ENCODE data around the gene EHD1.

EHD1 gene

DNA sequence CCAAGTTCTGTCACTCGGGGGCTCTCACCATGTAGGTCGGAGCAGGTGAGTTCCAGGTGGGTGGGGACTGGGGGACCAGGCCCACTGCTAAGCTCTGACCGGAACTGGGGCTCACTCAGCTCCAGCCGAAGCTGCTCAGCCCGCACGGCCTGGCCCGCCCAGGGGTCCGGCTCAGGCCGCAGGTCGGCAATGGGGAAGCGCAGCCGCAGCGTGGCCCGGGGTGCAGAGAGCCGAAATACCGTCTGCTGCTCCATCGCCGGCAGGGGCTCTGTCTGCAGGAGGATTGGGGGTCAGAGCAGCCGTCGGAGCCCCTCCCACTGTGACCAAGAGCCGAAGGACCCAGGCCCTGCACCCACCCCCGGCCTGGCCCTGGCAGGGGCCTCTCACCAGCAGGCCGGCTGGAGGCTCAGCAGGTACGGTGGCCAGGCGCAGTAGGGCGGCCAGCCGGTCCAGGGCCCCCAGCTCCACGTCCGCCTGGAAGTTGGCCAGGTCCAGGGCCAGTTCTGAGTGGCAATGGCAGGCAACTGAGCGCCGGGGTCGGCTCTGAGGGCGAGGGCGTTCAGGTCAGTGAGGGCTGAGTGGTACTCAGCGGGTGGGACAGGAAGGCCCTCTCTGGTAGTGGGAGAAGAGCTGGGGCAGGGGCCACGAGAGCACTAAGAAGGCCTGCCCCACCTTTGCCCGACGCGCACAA, 31.4 kb upstream of the EHD1 start:
- no peak for DNase-seq

DNA sequence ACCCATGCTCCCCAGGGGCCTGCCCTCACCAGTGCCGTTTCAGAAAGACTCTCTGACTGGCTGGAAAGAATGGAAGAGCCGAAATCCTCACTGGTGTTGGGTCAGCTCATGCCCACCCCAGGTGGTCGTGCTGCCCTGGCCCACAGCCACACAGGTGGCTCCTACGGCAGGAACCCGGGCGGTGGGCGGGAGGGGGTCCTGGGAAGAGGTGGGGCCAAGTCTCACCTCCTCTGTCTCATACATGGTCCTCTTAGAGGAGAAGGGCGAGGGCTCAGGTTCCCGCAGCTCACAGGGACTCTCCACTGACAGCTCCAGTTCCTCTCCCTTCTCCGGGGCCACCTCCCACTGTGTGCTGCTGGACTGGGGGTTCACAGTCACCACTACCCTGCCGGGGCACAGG, 30.3 kb upstream of the EHD1 start:
- DNase-seq = no peak

DNA sequence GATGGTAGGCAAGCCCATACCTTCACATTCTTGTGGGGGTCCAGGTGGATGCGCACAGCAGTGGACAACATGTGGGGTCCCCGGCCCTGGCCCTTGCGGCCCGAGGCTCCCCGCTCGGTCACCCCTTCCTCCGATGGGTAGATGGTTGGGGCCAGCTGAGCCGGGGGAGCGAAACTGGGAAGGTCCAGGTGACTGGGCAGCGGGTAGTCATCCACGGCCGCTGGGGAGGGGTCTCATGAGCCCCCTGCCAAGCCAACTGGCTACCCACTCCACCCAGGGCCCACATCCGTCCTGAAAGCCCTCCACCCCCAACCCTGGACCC, 27.9 kb upstream of the EHD1 start:
- no peak for DNase-seq

DNA sequence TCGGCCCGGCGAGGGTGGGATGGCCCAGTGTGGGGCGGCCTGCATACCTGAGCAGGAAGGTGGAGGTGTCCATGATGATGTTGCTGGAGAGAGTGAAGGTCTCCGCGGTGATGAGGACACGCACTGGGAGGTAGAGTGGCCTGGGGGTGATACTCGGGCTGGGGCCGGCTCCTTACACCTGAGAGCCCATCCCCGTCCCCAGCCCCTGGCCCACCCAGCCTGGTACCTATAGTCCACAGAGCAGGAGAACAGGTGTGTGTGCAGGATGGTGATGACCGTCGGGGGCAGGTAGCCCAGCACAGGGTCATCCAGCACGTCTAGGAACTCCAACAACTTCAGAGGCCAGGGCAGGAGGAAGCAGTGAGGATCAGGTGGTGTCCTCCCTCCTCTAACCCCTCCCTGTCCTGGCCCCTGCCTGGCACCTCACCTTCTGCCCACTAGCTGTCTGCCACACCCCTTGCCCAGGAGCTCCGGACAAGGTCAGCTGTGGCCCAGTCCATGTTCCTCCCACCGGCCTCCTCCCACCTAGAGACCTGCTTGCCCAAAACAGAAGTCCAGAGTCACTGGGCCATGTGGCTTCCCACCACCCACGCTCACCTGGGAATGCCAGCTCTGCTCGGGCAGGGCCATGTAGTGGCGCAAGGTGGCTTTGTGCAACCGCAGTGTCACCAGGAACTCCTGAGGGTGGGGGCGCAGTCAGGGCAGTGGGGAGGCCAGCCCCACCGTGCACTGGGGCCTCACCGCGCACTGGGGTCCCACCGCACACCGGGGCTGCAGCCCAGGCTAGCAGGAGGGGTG, 27.3 kb upstream of the EHD1 start:
- no peak for DNase-seq

DNA sequence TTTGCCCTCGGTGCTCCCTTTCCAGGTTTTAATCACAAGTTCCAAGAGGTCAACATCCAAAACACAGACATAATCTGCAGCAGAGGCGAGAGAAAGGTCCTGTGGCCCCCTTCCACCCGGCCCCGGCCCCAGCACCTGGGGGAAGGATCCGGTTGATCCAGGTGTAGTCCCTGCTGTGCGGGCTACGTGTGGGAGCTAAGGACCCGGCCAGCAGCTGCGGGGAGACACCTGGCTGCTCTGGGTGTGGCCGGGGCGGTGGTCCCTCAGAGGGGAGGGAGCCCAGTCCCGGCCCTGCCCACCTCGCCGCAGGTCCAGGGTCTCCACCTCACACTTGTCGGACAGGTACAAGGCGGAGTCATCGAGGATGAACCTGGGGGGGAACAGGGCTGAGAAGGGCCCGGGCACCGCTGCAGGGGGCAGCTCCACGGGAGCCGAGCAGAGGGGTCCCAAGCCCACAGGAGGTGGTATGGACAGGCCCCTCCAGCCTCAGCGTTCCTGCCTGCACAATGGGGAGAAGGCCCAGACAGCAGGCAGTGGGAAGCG, 24.9 kb upstream of the EHD1 start:
- no peak for DNase-seq

DNA sequence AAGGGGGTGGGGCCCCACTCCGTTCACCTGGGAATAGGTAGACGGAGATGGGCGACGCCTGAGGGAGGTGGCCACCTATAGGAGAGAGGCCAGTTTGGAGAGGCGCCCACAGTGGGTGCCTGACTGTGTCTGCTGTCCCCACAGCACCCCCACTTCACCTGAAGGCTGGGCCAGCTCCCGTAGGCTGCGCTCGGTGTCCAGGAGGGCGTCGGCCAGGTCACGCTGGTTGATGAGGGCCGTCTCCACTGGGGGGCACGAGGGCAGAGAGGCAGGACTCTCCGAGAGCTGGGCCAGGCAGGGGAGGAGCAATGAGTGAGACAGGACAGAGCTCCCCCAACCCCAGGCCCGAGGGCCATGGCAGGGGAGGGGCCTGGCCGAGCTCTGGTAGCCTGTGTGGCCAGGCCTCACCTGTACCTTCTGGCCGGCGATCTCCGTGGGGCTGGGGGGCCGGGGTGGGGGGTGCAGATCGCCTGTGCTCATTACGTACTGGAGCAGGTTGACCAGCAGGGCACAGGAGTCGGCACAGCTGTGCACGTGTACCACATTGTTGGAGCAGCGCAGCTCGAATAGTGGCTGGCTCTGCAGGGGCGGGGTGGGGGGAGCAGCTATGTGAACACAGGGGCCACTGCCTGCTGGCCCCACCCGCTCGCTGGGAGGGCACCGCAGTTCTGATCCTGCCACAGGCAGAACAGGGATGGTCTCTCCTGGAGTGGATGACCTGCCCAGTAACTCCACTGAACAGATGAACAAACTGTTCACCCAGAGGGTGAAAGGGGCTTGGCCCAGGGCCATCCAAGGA, 23.9 kb upstream of the EHD1 start:
- no peak for DNase-seq

DNA sequence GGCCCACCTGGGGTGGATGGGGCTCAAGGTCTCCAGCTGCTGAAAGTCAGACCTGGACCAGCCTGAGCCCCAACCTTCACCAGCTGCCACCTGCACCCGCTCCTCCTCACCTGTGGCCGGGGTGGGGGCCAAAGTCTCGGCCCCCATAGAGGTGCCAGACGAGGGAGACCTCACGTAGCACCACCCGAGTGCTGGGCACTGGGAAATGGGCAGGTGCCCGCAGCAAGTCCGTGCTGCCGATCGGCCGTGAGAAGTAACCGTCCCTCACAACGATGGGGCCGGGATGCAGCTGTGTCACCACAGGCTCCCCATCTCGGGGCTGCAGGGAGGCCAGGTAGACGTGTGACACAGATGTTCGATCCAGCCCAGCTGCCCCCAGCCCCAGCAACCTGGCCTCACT, 22.4 kb upstream of the EHD1 start:
- no peak for DNase-seq

DNA sequence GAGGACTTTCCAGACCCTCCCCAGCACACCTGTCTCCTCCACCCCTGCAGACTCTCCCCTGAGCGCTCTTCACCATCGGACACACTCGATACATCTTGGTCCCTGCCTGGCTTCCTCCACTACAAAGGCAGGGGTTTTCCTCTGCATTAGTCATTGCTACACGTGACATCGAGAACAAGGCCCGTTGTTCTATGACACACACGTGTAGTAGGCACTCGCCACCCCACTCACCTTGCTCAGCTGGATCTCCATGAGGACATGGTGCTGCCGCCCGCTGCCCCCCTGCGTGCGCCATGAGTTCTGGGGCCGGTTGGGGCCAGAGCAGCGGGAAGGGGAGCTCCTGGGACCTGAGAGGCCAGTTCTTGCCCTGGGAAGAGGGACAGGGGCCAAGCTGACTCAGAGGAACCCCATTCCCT, 21.9 kb upstream of the EHD1 start:
- no peak for DNase-seq

DNA sequence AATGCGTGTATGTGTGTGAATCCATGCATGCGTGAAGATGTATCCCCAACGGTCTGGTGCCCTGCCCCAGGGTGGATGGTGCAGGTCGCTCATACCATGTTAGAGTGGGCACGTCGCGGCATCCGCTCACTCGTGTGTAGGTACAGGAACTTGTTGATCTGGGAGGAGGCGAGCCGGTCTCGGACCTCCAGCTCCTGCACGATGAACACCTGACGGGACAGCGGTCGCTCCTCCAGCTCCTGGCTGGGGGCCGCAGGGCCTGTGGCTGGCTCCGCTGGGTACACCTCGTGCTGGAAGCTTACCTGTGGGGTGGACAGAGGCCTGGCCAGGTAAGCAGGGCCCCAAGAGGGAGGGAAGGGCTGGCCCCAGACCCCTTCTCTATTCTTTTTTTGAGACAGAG, 20.1 kb upstream of the EHD1 start:
- no peak for DNase-seq

DNA sequence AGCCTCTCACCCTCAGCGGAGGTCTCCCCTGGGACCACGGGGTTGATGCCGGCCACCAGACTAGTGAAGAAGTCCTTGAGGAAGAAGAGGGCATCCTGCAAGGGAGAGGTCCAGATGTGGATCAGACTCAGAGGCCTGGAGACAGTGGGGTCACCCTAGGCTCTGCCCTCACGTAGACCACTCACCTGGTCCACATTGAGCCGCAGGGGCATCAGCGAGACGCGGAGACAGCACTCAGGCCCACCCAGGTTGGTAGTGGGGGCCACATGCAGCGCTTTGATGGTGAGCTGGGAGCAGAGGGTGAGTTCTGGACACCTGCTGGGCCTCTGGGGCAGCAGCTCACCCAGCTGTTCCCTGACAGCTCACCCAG, 19.6 kb upstream of the EHD1 start:
- DNase-seq = no peak

DNA sequence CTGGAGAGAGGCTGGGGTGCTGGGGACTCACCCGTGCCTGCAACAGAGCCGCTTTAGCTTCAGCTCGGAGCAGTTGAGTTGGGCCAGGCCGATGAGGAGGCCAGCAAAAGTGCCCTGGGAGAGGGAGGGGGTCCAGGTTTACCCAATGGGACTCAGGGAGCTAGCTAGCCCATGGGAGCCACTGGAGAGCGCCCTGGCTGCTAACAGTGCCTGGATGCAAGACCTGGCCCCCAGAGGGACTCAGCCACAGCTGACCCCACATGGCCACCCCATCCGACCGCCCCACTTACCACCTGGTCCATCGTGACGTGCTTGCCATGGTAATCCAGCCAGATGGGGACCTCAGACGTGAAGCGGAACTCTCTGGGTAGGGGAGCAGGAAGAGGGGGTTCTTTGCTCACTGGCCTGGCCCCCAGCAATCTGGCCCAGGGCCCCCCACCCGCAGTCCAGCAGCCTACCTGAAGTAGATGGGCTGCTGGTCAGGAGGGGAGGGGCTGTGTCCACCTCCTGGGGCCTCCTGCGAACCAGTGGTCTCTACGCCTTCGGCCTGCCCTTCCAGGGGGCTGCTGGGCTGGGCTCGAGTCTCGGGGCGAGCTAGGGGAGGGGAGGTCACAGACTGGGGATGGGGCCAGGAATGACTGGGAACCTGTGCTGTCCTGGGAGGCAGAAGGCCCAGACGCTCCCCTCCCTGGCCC, 19.1 kb upstream of the EHD1 start:
- DNase-seq = no peak

DNA sequence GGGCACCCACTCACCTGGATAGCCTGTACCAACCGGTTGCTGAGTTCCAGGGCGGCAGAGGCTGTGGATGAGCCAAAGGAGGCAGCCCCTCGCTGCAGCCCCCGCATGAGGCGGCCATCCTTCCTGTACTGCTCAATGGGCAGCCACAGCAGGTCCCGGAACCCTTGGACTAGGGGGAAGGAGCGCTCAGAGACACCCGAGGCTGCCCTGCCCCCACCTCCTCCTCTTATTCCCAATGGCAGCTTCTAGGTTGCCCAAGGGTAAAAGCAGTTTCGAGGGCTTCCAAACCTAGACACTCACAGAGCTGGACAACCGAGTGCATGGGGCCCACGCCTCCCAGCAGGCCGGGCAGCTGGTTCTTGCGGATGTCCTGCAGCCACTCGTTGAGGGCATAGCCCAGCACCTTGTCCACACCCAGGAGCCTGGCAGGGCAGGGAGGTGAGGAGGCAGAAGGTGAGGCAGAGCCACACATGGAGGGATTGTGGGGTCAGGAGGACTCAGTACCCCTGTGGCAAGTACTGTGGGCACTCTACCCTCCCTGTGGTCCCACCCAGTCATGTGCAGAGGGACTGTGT, 18.1 kb upstream of the EHD1 start:
- no peak for DNase-seq

DNA sequence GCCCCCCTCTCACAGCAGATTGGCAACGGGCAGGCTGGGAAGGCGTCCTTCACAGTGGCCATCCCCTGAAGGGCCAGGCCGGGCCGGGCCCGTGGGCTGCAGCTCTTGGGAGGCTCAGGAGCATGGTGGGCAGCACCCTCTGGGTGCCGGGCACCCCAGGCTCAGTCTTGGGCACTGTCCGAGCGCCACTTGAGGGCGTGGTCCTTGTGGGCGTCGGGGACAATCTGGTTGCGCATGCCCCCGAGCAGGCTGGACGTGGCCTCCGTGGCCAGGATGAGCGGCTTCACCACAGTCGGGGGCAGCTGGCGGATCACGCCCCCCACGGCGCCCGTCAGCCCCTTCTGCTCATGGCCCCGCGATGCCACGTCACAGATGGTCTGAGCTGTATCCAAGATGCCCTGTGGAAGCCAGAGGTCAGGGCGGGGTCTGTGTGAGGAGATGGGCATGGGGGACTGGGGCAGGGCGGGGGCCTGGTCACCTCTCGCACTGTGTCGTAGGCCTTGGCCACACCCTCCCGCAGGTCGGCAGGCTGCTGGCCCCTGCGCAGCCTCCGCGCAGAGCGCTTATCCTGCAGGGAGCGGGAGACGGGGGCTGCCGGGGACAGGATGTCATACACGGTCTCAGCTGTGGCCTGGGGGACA, 16.5 kb upstream of the EHD1 start:
- DNase-seq = no peak

DNA sequence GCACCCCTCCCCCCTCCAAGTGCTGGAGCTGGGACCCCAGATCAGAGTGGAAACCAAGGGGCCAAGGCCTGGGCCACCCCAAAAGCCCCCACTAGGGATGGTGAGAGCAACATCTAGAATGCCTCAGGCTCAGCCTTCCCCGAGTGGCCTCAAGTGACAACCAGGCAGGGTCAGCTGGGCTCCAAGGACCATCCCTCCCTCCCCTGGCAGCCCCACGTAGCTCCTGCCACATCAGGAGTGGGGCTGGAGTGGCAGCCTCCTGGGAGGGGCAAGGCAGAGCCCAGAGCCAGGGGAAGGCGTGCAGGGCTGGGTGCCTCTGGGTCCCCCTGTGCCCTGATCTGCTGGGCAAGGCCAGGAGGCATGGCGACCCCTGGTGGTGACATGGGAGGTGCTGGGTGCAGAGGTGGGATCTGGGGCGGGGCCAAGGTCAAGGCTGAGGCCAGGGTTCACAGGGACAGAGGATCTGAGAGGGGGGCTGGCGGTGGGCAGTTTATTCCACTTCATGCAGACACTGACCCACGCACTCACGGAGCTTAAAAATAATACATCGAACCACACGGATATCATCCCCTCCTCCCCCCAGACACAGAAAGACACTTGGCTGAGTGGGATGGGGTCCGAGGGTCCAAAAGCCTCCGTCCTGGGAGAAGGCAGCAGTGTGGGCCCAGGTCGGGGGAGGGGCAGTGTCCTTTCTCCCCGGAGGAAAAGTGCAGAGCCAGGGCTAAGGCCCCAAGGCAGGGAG, 15.8 kb upstream of the EHD1 start:
- DNase-seq = peak; percentile 56

DNA sequence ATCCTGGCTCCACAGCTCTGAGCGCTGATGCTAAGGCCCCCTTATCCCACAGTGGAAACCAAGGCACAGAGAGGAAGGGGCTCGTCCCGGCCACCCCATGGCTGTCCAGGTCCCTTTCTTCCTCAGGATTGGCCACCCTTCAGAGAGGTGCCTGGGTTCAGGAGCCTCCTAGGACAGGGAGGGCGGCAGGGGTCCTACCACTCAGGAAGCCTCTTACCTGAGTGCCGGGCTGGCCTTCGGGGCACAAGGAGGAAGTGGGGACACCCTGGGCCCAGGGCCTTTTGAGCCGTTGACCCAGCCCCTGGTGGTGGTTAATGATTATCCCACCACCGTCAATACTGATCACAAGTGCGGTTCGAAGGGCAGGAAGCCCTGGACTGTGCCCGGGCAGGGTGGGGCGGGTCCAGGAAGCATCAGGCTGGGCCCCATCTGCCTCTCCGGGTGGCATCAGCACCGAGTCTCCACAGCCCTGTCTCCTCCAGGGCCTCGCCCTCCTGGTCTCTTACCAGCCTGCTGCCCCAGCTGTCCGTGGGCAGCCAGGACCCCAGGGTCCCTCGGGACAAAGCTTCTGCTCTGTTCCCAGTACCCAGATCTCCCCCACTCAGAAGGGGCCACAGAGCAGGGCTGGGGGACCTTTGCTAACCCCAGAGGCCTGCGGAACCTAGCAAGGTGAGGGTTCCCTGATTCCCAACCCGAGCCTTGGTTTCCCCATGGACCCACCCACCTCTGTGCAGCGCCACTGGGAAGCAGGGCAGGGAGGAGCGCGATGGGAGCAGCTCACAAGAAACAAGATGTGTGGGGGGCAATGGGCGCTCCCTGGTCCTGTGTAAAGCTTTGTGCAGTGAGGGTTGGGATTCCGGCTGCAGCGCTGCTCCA, 15.0 kb upstream of the EHD1 start:
- DNase-seq = no peak

DNA sequence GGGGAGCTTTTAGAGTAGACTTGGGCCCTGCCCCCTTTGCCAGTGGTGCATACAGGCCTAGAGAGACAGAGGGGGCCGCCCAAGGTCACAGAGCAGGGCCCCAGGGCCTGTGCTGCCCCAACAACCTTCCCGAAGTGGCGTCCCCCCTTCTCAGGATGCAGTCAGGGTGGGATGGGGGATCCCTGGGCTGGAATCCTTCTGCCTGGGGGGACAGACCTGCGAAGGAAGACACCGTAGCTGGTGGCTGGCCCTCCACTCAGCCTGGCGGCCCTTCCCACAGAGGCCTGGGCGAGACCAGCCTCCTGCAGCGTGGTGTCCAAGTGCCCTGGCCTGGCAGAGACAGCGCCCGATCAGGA, 14.4 kb upstream of the EHD1 start:
- no peak for DNase-seq

DNA sequence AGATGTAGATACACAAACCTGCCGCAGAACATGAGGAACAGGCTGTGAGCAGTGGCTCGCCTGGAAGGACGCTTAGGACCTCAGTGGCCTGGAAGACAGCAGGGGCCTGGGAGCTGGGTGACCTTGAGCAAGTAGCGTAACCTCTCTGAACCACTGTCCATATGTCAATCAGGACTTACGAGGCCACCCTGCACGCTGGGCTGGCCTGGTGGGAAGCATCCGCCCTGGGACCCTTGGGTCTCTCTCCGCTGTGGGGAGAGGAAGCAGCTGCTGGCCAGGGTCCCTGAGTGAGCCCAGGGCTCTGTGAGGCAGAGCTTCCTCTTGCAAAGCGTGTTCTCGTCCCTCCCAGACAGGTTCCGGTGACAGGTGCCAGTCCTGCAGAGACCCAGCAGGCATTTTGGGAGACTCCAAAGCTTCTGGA, 14.0 kb upstream of the EHD1 start:
- no peak for DNase-seq

DNA sequence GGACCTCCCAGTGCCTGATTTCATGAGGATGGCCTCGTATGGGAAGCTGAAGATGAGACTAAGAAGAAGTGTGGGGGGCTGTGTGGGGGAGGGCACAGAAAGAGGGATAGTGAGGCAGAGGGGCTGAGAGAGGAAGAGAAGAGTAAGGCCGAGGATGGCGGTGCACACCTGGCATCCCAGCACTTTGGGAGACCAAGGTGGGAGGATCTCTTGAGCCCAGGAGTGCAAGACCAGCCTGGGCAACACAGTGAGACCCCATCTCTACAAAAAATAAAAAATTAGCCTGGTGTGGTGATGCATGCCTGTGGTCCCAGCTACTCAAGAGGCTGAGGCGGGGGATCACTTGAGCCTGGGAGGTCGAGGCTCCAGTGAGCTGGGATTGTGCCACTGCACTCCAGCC, 13.5 kb upstream of the EHD1 start:
- DNase-seq = no peak

DNA sequence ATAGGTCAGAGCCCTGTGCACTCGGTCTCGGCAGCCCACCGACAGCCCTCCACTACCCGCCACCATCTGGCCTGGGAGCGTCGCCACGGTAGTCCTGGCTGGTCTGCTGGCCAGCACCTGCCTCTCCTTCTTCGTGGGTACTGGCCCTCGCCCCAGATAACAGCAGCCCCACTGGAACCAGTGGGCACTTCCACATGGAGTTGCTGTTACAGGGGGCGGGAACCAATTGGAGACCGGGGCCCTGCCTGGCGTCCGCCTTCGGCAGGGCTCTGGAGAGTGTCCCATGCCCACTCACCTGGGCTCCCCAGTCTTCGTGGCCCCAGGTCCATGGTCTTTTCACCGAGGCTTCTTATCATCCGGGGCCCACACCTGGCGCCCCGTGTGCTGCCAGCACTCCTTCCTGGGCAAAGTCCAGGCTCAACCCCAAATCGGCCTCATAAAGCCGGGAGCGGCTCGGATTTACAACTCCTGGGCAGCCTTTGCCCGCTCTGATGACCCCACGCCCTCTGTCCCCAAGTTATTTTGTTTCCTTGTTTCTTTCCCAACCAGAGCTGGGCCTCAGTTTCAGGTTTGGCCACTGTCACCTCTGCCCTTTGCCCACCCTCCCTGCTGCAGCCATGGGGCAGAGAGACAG, 12.9 kb upstream of the EHD1 start:
- no peak for DNase-seq

DNA sequence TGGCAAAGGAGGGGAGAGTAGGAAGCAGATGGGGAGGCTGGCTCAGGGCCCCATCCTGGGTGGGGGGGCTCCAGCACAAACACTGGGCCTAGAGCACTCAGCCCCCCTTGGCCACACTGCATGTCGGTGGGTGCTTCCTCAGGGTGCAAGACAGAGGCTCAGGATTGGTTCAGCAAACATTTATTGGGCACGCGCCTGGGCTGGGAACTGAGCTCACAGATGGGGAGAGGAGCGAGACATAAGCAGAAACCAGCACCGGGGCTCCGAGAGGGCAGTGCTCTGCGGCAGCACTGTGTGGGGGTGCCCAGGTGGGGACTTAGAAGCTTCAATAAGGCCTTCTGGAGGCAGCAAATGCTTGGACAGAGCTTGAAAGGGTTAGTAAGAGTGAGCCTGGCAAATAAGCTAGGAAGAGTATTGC, 12.1 kb upstream of the EHD1 start:
- peak; percentile 48 for DNase-seq

Data from NCI-H1694 (cell line).